Liver (tissue), 9 donors: ENCODE data around the gene ARID4B. TPM values are rescaled to one million over a fixed set of nuclear protein-coding genes. Genes with fewer than 3 reads are reported as not detected.

Source experiments
- DNase-seq: peaks from one replicate; pipeline ENCODE4 v3.0.0-alpha.2; 2017; ENCODE audit warnings: low spot score
- H3K27ac ChIP-seq, 2 donors: one replicate each; pipeline ENCODE4 v1.7.0; 2013; ENCODE audit warnings: inconsistent platforms in 2 of 2, low read length in 2 of 2, control low read depth in 1 of 2, low read depth in 1 of 2, mild to moderate bottlenecking in 1 of 2
- H3K27me3 ChIP-seq, 4 donors: one replicate each; pipeline versions ENCODE4 v1.6.1 to v1.7.0; 2013; ENCODE audit warnings: low read length in 3 of 4, inconsistent platforms in 1 of 4, mild to moderate bottlenecking in 1 of 4, moderate library complexity in 1 of 4; ENCODE audit not compliant: control insufficient read depth in 4 of 4, insufficient read depth in 4 of 4
- H3K36me3 ChIP-seq, 4 donors: one replicate each; pipeline versions ENCODE4 v1.6.1 to v1.7.0; 2013; ENCODE audit warnings: low read length in 3 of 4, mild to moderate bottlenecking in 3 of 4, low read depth in 1 of 4, moderate library complexity in 1 of 4; ENCODE audit not compliant: control insufficient read depth in 4 of 4, insufficient read depth in 3 of 4
- H3K4me1 ChIP-seq, 4 donors: one replicate each; pipeline versions ENCODE4 v1.6.1 to v1.7.0; 2013; ENCODE audit warnings: low read length in 3 of 4, mild to moderate bottlenecking in 3 of 4, moderate library complexity in 1 of 4; ENCODE audit not compliant: control insufficient read depth in 4 of 4, insufficient read depth in 4 of 4
- H3K4me3 ChIP-seq, 3 donors: one replicate each; pipeline versions ENCODE4 v1.6.1 to v1.7.0; 2013; ENCODE audit warnings: low read length in 3 of 3, control low read depth in 1 of 3, low read depth in 1 of 3, mild to moderate bottlenecking in 1 of 3
- H3K9ac ChIP-seq, 2 donors: one replicate each; pipeline ENCODE4 v1.7.0; 2013; ENCODE audit warnings: low read length in 2 of 2, mild to moderate bottlenecking in 2 of 2, moderate library complexity in 2 of 2, control low read depth in 1 of 2, low read depth in 1 of 2
- H3K9me3 ChIP-seq, 4 donors: one replicate each; pipeline versions ENCODE4 v1.6.1 to v1.7.0; 2013; ENCODE audit warnings: low read length in 3 of 4; ENCODE audit not compliant: control insufficient read depth in 4 of 4
- ATF3 ChIP-seq: IDR thresholded peaks from 2 replicates; pipeline ENCODE4 v1.6.1; 2016; ENCODE audit warnings: antibody characterized with exemption
- CTCF ChIP-seq: fragments of 150-350 bp; IDR thresholded peaks from 2 replicates; pipeline ENCODE4 v1.5.1; 2017; ENCODE audit warnings: improper control_type of control experiment, low read depth, low read length; ENCODE audit not compliant: missing input control
- EGR1 ChIP-seq, 2 donors: IDR thresholded peaks; 2 replicates each; pipeline ENCODE4 v1.6.1; 2016 to 2018; ENCODE audit warnings: antibody characterized with exemption in 2 of 2, low read depth in 2 of 2
- FOXA1 ChIP-seq: IDR thresholded peaks from 2 replicates; pipeline ENCODE4 v1.6.1; 2016; ENCODE audit warnings: antibody characterized with exemption
- GABPA ChIP-seq, 2 donors: IDR thresholded peaks in 1 of 2; conservative IDR thresholded peaks in 1 of 2; 2 replicates each; pipeline ENCODE4 v1.6.1; 2016; ENCODE audit warnings: antibody characterized with exemption in 2 of 2, mild to moderate bottlenecking in 1 of 2, moderate library complexity in 1 of 2
- HNF4A ChIP-seq, 2 donors: conservative IDR thresholded peaks; 2 replicates each; pipeline ENCODE4 v1.6.1; 2016; ENCODE audit warnings: antibody characterized with exemption in 2 of 2, mild to moderate bottlenecking in 2 of 2
- HNF4G ChIP-seq: IDR thresholded peaks from 2 replicates; pipeline ENCODE4 v1.6.1; 2016; ENCODE audit warnings: antibody characterized with exemption
- JUND ChIP-seq, 2 donors: IDR thresholded peaks; 2 replicates each; pipeline ENCODE4 v1.6.1; 2016; ENCODE audit warnings: antibody characterized with exemption in 2 of 2
- MAX ChIP-seq: IDR thresholded peaks from 2 replicates; pipeline ENCODE4 v1.6.1; 2016; ENCODE audit warnings: antibody characterized with exemption
- NR2F2 ChIP-seq: IDR thresholded peaks from 2 replicates; pipeline ENCODE4 v1.6.1; 2016; ENCODE audit warnings: antibody characterized with exemption
- RAD21 ChIP-seq, 2 donors: IDR thresholded peaks; 2 replicates each; pipeline ENCODE4 v1.6.1; 2016; ENCODE audit warnings: antibody characterized with exemption in 2 of 2, mild to moderate bottlenecking in 2 of 2
- REST ChIP-seq: IDR thresholded peaks from 2 replicates; pipeline ENCODE4 v1.6.1; 2016; ENCODE audit warnings: antibody characterized with exemption, mild to moderate bottlenecking
- RXRA ChIP-seq, 2 donors: IDR thresholded peaks; 2 replicates each; pipeline ENCODE4 v1.6.1; 2017 to 2018; ENCODE audit warnings: antibody characterized with exemption in 2 of 2, mild to moderate bottlenecking in 1 of 2
- SP1 ChIP-seq: IDR thresholded peaks from 2 replicates; pipeline ENCODE4 v1.6.1; 2018; ENCODE audit warnings: antibody characterized with exemption, mild to moderate bottlenecking
- TAF1 ChIP-seq: conservative IDR thresholded peaks from 2 replicates; pipeline ENCODE4 v1.6.1; 2016; ENCODE audit warnings: antibody characterized with exemption, mild to moderate bottlenecking
- YY1 ChIP-seq: IDR thresholded peaks from 2 replicates; pipeline ENCODE4 v1.6.1; 2016; ENCODE audit warnings: antibody characterized with exemption, mild to moderate bottlenecking
- ZBTB33 ChIP-seq: IDR thresholded peaks from 2 replicates; pipeline ENCODE4 v1.6.1; 2016; ENCODE audit warnings: antibody characterized with exemption
- WGBS: extraction: QIAGEN DNeasy Blood & Tissue Kit; methylation state at CpG from one replicate; pipeline ENCODE4 v1.1.7; 2013; 5-methylcytosine and 5-hydroxymethylcytosine counted together
- polyA plus RNA-seq, 2 donors: library from polyadenylated mRNA; stranded (reverse) in 1 of 2; unstranded in 1 of 2; fragments of 200-250 nt in 1 of 2; fragments of >200 nt in 1 of 2; fragmentation: Nextera tagmentation in 1 of 2; extraction: Ambion mirVana in 1 of 2; gene quantifications; one replicate each; pipeline versions ENCODE4 v1.2.1 to v1.2.3, GENCODE V29; 2013 to 2015
- total RNA-seq, 2 donors: library from RNA; depleted of rRNA; stranded (reverse); fragments of >200 nt; gene quantifications; one replicate each; pipeline ENCODE4 v1.2.3, GENCODE V29; 2014
- donor health status: healthy.
- donor health status: healthy.
- donor health status: healthy.
- donor health status: healthy.
- donor health status: healthy.

Gene ARID4B
- total and polyA plus RNA-seq, 4 donors: 4.2 to 27.3 (median 21.3) TPM

- no peaks in the 10 kb centered on the region for H3K36me3 ChIP-seq
- H3K4me1 ChIP-seq: no peaks in the 10 kb centered on the region
- 77% methylated on average over 11 of the region's 11 CpGs for WGBS
- no peaks in the 10 kb centered on the region for H3K9me3 ChIP-seq
- no peak overlapping the region for H3K4me3 ChIP-seq
- DNase-seq: no peak
- TF ChIP-seq HNF4A (conservative IDR thresholded peaks at IDR 0.05) (no peak), EGR1 (IDR thresholded peaks at IDR 0.05; ENCODE audit: low read depth in 2 of 2) (no peak), RAD21 (IDR thresholded peaks at IDR 0.05) (no peak), MAX (no peak), JUND (IDR thresholded peaks at IDR 0.05) (no peak), SP1 (no peak)
- no peak overlapping the region for H3K9ac ChIP-seq
- no peaks in the 10 kb centered on the region for H3K27me3 ChIP-seq
- H3K27ac ChIP-seq: no peak overlapping the region
Measured at GRCh38 chr1:235357485-235358373, 29.8 kb upstream of the ARID4B start.

GRCh38 chr1:235351898-235352297 lies 23.9 kb upstream of the ARID4B start:
- no peak overlapping the region for H3K9ac ChIP-seq
- TF ChIP-seq RAD21 (IDR thresholded peaks at IDR 0.05): no peak
- TF ChIP-seq NR2F2: peak; percentile 37
- H3K9me3 ChIP-seq: no peaks in the 10 kb centered on the region
- no peaks in the 10 kb centered on the region for H3K36me3 ChIP-seq
- no peak overlapping the region for H3K27ac ChIP-seq
- no peaks in the 10 kb centered on the region for H3K4me1 ChIP-seq
- 62% methylated on average over 3 of the region's 3 CpGs for WGBS
- DNase-seq: no peak
- no peak overlapping the region for H3K4me3 ChIP-seq
- no peaks in the 10 kb centered on the region for H3K27me3 ChIP-seq

GRCh38 chr1:235351441-235351840 lies 23.5 kb upstream of the ARID4B start:
- Histone ChIP-seq H3K4me1 (no peaks in the 10 kb centered on the region), H3K9ac (no peak overlapping the region), H3K36me3 (no peaks in the 10 kb centered on the region), H3K9me3 (no peaks in the 10 kb centered on the region), H3K4me3 (no peak overlapping the region), H3K27ac (no peak overlapping the region), H3K27me3 (no peaks in the 10 kb centered on the region)
- no peak for DNase-seq
- 94% methylated on average over 3 of the region's 3 CpGs for WGBS
- no peak for TF ChIP-seq ZBTB33
- no peak for TF ChIP-seq JUND (IDR thresholded peaks at IDR 0.05)
- no peak for TF ChIP-seq TAF1
- TF ChIP-seq EGR1 (IDR thresholded peaks at IDR 0.05; ENCODE audit: low read depth in 2 of 2): no peak
- no peak for TF ChIP-seq NR2F2
- TF ChIP-seq GABPA (IDR thresholded peaks at IDR 0.05 in 1 of 2, conservative IDR thresholded peaks at IDR 0.05 in 1 of 2): no peak
- TF ChIP-seq CTCF: no peak
- TF ChIP-seq SP1: no peak
- no peak for TF ChIP-seq YY1
- TF ChIP-seq HNF4A (conservative IDR thresholded peaks at IDR 0.05): no peak
- TF ChIP-seq FOXA1: no peak
- no peak for TF ChIP-seq MAX
- TF ChIP-seq ATF3: no peak
- no peak for TF ChIP-seq HNF4G
- TF ChIP-seq RXRA (IDR thresholded peaks at IDR 0.05): no peak
- no peak for TF ChIP-seq REST
- TF ChIP-seq RAD21 (IDR thresholded peaks at IDR 0.05): no peak
